Activated CD8-positive, alpha-beta T cell treated with anti-CD3 and anti-CD28 coated beads for 36 hours (primary cell): ENCODE measurements around the gene CCDC137. TPM values are rescaled to one million over a fixed set of nuclear protein-coding genes. Genes with fewer than 3 reads are reported as not detected.

Source experiments
- ATAC-seq: fragments of 200-7000 bp; cut with Tn5 transposase; one replicate; pipeline ENCODE4 v1.10.0; 2021; ENCODE audit warnings: mild to moderate bottlenecking, moderate library complexity
- CTCF ChIA-PET: fragments of 350-600 bp; sonication (Branson Sonifier 250); formaldehyde crosslinking; loops from one replicate; lab custom pipeline; 2021; ENCODE audit warnings: antibody characterized with exemption; lab: Charles Lee
- POLR2A ChIA-PET: fragments of 350-600 bp; sonication (Branson Sonifier 250); formaldehyde crosslinking; loops from one replicate; lab custom pipeline; 2021; ENCODE audit warnings: antibody characterized with exemption; lab: Charles Lee
- DNase-seq: peaks from one replicate; pipeline ENCODE4 v3.0.0-alpha.2; 2020
- H3K27ac Mint-ChIP-seq: one replicate; pipeline ENCODE4 v1.8.0; 2021; ENCODE audit warnings: mild to moderate bottlenecking, mixed read lengths
- H3K27me3 Mint-ChIP-seq: one replicate; pipeline ENCODE4 v1.8.0; 2021; ENCODE audit warnings: mixed read lengths
- H3K36me3 Mint-ChIP-seq: one replicate; pipeline ENCODE4 v1.8.0; 2021; ENCODE audit warnings: low read depth, mixed read lengths
- H3K4me1 Mint-ChIP-seq: one replicate; pipeline ENCODE4 v1.8.0; 2021; ENCODE audit warnings: low read depth, mixed read lengths
- H3K4me3 Mint-ChIP-seq: one replicate; pipeline ENCODE4 v1.8.0; 2021; ENCODE audit warnings: mild to moderate bottlenecking, moderate library complexity, mixed read lengths
- H3K9me3 Mint-ChIP-seq: one replicate; pipeline ENCODE4 v1.8.0; 2021; ENCODE audit warnings: mixed read lengths
- intact Hi-C: fragments of 100-400 bp; cut with micrococcal nuclease; formaldehyde crosslinking; loops from one replicate; pipeline ENCODE4 v1.10.0; 2022
- total RNA-seq, 2 experiments: library from RNA; stranded (reverse); gene quantifications; one replicate each; pipeline ENCODE4 v1.2.3, GENCODE V29; 2021
- TF ChIP-seq, protein P1 (sequence below): fragments of 200-600 bp; IDR thresholded peaks from one replicate; pipeline ENCODE4 v1.8.0; 2022; ENCODE audit warnings: antibody characterized with exemption, mild to moderate bottlenecking

CCDC137 gene
- total RNA-seq, 2 experiments from 2014 or later, result 34.1 to 37.2 TPM

GRCh38 chr17:81660441-81660840, 6.1 kb upstream of the CCDC137 start:
- intact Hi-C loops, result no loop called here
- ChIA-PET POLR2A (interaction anchor here (1.3 kb wide), 1 partner anchor 53 kb away, joined by 4 read pairs; no protein-coding TSS in a partner anchor), CTCF (no interaction called here)
- H3K36me3 Mint-ChIP-seq, result peaks cover 18% of the 10 kb centered on the region
- peaks cover 35% of the 10 kb centered on the region for H3K4me1 Mint-ChIP-seq
- no peak overlapping the region for H3K27ac Mint-ChIP-seq
- H3K9me3 Mint-ChIP-seq, result peaks cover 2% of the 10 kb centered on the region
- no peak for DNase-seq
- no peak overlapping the region for H3K4me3 Mint-ChIP-seq
- ATAC-seq, result no peak
- no peaks in the 10 kb centered on the region for H3K27me3 Mint-ChIP-seq
- TF ChIP-seq, protein P1, sequence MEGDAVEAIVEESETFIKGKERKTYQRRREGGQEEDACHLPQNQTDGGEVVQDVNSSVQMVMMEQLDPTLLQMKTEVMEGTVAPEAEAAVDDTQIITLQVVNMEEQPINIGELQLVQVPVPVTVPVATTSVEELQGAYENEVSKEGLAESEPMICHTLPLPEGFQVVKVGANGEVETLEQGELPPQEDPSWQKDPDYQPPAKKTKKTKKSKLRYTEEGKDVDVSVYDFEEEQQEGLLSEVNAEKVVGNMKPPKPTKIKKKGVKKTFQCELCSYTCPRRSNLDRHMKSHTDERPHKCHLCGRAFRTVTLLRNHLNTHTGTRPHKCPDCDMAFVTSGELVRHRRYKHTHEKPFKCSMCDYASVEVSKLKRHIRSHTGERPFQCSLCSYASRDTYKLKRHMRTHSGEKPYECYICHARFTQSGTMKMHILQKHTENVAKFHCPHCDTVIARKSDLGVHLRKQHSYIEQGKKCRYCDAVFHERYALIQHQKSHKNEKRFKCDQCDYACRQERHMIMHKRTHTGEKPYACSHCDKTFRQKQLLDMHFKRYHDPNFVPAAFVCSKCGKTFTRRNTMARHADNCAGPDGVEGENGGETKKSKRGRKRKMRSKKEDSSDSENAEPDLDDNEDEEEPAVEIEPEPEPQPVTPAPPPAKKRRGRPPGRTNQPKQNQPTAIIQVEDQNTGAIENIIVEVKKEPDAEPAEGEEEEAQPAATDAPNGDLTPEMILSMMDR, result no peak

DNA sequence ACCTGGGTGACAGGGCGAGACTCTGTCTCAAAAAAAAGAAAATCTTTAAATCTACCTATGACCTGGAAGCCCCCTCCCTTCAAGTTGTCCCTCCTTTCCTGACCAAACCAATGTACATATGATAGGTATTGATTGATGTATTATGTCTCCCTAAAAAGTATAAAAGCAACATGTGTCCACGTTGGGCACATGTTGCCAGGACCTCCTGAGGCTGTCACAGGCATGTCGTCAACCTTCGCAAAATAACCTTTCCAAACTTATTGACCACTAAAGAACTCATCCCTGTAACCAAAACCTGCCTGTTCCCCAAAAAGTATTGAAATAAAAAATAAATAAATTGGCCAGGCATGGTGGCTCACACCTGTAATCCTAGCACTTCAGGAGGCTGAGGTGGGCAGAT, 4.5 kb upstream of the CCDC137 start:
- no peak for ATAC-seq
- Mint-ChIP-seq H3K9me3 (peaks cover 2% of the 10 kb centered on the region), H3K4me3 (no peak overlapping the region), H3K4me1 (peaks cover 36% of the 10 kb centered on the region), H3K36me3 (peaks cover 27% of the 10 kb centered on the region), H3K27me3 (no peaks in the 10 kb centered on the region), H3K27ac (peak overlapping the region; percentile 46)
- TF ChIP-seq, protein P1, result no peak
- intact Hi-C loops, result no loop called here
- POLR2A ChIA-PET, result interaction anchor here (0.7 to 1.5 kb wide), 3 partner anchors 8 to 26 kb away, joined by 3 to 5 read pairs (median 3); no protein-coding TSS in a partner anchor
- CTCF ChIA-PET, result interaction anchor here (1.1 to 1.2 kb wide), 2 partner anchors 61 to 143 kb away, joined by 3 to 5 read pairs; no protein-coding TSS in a partner anchor
- no peak for DNase-seq

DNA sequence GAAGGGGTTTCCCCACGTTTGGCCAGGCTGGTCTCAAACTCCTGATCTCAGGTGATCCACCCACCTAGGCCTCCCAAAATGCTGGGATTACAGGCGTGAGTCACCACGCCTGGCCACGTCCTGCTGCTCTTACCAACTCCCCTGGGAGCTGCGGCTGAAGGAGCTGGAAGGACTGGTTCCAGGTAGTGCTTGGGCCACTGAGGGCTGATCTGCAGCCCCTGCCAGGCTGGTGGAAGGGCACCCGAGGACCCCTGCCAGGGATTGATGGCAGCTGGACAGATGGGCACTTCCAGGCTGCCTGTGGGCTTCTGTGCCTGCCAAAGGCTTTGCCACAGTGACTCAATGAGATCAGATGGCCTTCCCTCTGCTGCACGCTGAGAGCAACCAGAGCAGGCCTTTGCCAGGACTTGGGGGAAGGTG, 2.5 kb upstream of the CCDC137 start:
- POLR2A ChIA-PET, result interaction anchor here (1.0 to 1.7 kb wide), 4 partner anchors 11 to 315 kb away, joined by 3 to 4 read pairs (median 4); partner anchors contain the start of gene FAAP100
- TF ChIP-seq, protein P1, result no peak
- Mint-ChIP-seq H3K4me1 (peaks cover 48% of the 10 kb centered on the region), H3K9me3 (peaks cover 2% of the 10 kb centered on the region), H3K27me3 (no peaks in the 10 kb centered on the region), H3K36me3 (peaks cover 41% of the 10 kb centered on the region), H3K27ac (peak overlapping the region; percentile 99), H3K4me3 (peak overlapping the region; percentile 33)
- DNase-seq (peak; percentile 40), ATAC-seq (no peak)
- CTCF ChIA-PET, result interaction anchor here (1.0 to 1.5 kb wide), 2 partner anchors 16 to 357 kb away, joined by 3 to 4 read pairs; no protein-coding TSS in a partner anchor
- intact Hi-C loops, result no loop called here

DNA sequence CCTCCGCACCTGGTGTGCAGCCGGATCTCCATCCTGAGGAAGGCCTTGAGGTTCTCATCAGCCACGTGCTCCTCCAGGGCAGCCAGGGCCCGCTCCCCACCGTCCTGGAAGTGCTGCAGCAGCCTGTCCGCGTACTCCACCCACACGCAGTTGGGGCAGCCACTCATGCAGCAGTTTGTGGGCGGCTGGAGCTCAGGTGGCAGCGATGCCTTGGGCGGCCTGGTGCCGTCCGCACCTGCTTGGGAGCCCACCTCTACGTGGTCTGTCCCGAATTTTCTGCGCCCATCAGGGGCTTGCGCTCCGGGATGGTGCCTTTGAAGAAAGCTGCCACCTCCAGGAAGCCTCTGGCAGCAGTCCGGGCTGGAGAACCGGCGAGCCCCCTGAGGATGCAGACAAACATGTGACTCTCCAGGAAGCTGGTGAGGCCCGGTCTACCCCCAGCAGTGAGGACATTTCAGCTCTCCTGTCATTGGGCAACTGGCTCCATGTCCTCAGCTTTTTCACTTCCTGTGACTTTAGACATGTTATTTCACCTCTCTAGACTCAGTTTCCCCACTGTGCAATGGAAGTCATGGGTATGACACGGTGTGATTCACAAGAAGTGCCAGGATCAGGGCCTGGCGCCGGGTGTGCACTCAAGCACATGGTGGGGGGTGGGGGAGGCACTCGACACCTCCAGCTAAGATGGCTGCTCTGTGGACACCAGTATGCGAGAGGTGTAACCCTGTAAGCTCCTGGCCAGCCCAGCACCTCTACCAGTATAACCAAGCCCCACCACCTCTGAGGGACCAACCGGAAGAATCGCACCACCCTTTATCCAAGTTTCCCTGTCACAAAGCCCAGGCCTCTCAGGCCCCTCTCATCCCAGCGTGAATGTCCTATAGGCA, 1.1 kb upstream of the CCDC137 start:
- peak; percentile 45 for ATAC-seq
- peak; percentile 81 for DNase-seq
- intact Hi-C loops, result no loop called here
- ChIA-PET POLR2A (interaction anchor here (0.6 to 3.8 kb wide), 29 partner anchors 8 to 314 kb away, joined by 3 to 33 read pairs (median 4); partner anchors contain the start of genes ACTG1, ARHGDIA, ARL16 and FAAP100), CTCF (interaction anchor here (0.8 to 1.6 kb wide), 4 partner anchors 10 to 64 kb away, joined by 3 to 4 read pairs (median 3); partner anchors contain the start of gene MRPL12)
- Mint-ChIP-seq H3K36me3 (peaks cover 52% of the 10 kb centered on the region), H3K4me3 (peak overlapping the region; percentile 88), H3K9me3 (peaks cover 2% of the 10 kb centered on the region), H3K4me1 (peaks cover 50% of the 10 kb centered on the region), H3K27me3 (no peaks in the 10 kb centered on the region), H3K27ac (peak overlapping the region; percentile 99)
- TF ChIP-seq, protein P1, result no peak
